Astrocyte (in vitro differentiated cells and primary cell): ENCODE measurements around the gene S100A3. TPM values are rescaled to one million over a fixed set of nuclear protein-coding genes. Genes with fewer than 3 reads are reported as not detected.
A peak's percentile ranks its signal among the peaks of the same experiment; 100 is the strongest.
"Not testable (repeated sequence)": the region's sequence is repeated elsewhere in the genome, so short reads cannot be mapped to it uniquely, and the experiment has no call there.

ENCODE experiments used
- DNase-seq: peaks from one replicate; pipeline ENCODE4 v3.0.0-alpha.2; 2010; ENCODE audit warnings: low read depth
- FAIRE-seq: peaks from 2 replicates; lab custom pipeline; 2011; peaks lifted over from hg19 to GRCh38; lab: Jason Lieb, UNC
- H2AFZ ChIP-seq: 2 replicates; pipeline ENCODE4 v1.6.0; 2012; ENCODE audit warnings: low read depth, low read length, inconsistent platforms
- H3K27ac ChIP-seq: 2 replicates; pipeline ENCODE4 v1.5.1; 2011; ENCODE audit warnings: low read depth, low read length, inconsistent platforms
- H3K27me3 ChIP-seq: 2 replicates; pipeline ENCODE4 v1.6.0; 2011; ENCODE audit warnings: low read length, inconsistent platforms; ENCODE audit not compliant: insufficient read depth
- H3K36me3 ChIP-seq: 2 replicates; pipeline ENCODE4 v1.5.1; 2011; ENCODE audit warnings: low read length, inconsistent platforms; ENCODE audit not compliant: insufficient read depth
- H3K4me1 ChIP-seq: 2 replicates; pipeline ENCODE4 v1.5.1; 2011; ENCODE audit warnings: low read length, inconsistent platforms; ENCODE audit not compliant: insufficient read depth
- H3K4me2 ChIP-seq: 2 replicates; pipeline ENCODE4 v1.6.0; 2012; ENCODE audit warnings: low read length, inconsistent platforms
- H3K4me3 ChIP-seq: 2 replicates; pipeline ENCODE4 v1.5.1; 2011; ENCODE audit warnings: low read depth, mild to moderate bottlenecking, low read length, inconsistent platforms; ENCODE audit not compliant: insufficient read depth
- H3K79me2 ChIP-seq: 2 replicates; pipeline ENCODE4 v1.6.0; 2012; ENCODE audit warnings: mild to moderate bottlenecking, low read length, inconsistent platforms; ENCODE audit not compliant: insufficient read depth
- H3K9ac ChIP-seq: 2 replicates; pipeline ENCODE4 v1.6.0; 2012; ENCODE audit warnings: mild to moderate bottlenecking, low read length, inconsistent platforms
- H3K9me3 ChIP-seq: 2 replicates; pipeline ENCODE4 v1.5.1; 2012; ENCODE audit warnings: low read depth, mild to moderate bottlenecking, low read length, inconsistent platforms; ENCODE audit not compliant: insufficient read depth
- H4K20me1 ChIP-seq: 2 replicates; pipeline ENCODE4 v1.6.0; 2012; ENCODE audit warnings: low read length, inconsistent platforms; ENCODE audit not compliant: insufficient read depth
- H3K27ac Mint-ChIP-seq: one replicate; pipeline ENCODE4 v1.8.0; 2021; ENCODE audit warnings: mild to moderate bottlenecking, mixed read lengths; ENCODE audit not compliant: unreplicated experiment
- H3K27me3 Mint-ChIP-seq: one replicate; pipeline ENCODE4 v1.8.0; 2021; ENCODE audit warnings: low read depth, mixed read lengths; ENCODE audit not compliant: unreplicated experiment
- H3K36me3 Mint-ChIP-seq: one replicate; pipeline ENCODE4 v1.8.0; 2021; ENCODE audit warnings: low read depth, mixed read lengths; ENCODE audit not compliant: unreplicated experiment
- H3K4me1 Mint-ChIP-seq: one replicate; pipeline ENCODE4 v1.8.0; 2021; ENCODE audit warnings: low read depth, mixed read lengths; ENCODE audit not compliant: unreplicated experiment
- H3K4me3 Mint-ChIP-seq: one replicate; pipeline ENCODE4 v1.8.0; 2021; ENCODE audit warnings: mild to moderate bottlenecking, moderate library complexity, mixed read lengths; ENCODE audit not compliant: unreplicated experiment
- H3K9me3 Mint-ChIP-seq: one replicate; pipeline ENCODE4 v1.8.0; 2021; ENCODE audit warnings: mild to moderate bottlenecking, mixed read lengths; ENCODE audit not compliant: unreplicated experiment
- EZH2 ChIP-seq: IDR thresholded peaks from 2 replicates; pipeline ENCODE4 v1.6.1; 2012; ENCODE audit warnings: mild to moderate bottlenecking, low read length, inconsistent platforms; ENCODE audit not compliant: insufficient read depth
- total RNA-seq: library from RNA; stranded (reverse); gene quantifications from 2 replicates; pipeline ENCODE4 v1.2.1, GENCODE V29; 2021
- TF ChIP-seq, protein P1 (sequence below): IDR thresholded peaks from 2 replicates; pipeline ENCODE4 v1.5.1; 2011; ENCODE audit warnings: low read depth, mild to moderate bottlenecking, inconsistent platforms, low read length, moderate library complexity; ENCODE audit not compliant: insufficient read depth

The S100A3 gene
- total RNA-seq, 1 donor from 2014 or later: 14.6 TPM

DNA sequence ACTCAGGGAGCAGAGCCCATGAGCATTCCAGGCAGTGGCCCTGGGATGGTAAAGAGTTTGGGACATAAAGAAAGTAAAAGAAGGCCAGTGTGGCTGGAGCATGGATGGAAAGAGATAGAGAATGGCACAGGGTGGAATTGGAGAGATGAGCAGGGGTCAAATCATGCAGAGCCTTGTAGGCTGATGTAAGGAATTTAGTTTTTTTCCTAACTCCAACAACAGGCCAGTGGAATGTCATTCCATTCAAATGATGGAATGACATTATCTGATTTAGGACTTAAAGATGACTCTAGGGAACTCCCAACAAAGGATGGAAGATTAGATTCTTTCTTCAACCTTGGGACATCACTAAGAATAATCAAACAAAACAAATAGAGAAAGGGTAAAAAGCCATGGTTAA is 29.4 kb upstream of the S100A3 start:
- peak overlapping the region; percentile 78 for H3K27ac Mint-ChIP-seq
- H3K36me3 ChIP-seq: no peaks in the 10 kb centered on the region
- H3K9me3 ChIP-seq: no peaks in the 10 kb centered on the region
- peaks cover 14% of the 10 kb centered on the region for H3K4me1 Mint-ChIP-seq
- FAIRE-seq: peak; percentile 84
- peak overlapping the region; percentile 58 for H3K4me3 Mint-ChIP-seq
- TF ChIP-seq, protein P1, sequence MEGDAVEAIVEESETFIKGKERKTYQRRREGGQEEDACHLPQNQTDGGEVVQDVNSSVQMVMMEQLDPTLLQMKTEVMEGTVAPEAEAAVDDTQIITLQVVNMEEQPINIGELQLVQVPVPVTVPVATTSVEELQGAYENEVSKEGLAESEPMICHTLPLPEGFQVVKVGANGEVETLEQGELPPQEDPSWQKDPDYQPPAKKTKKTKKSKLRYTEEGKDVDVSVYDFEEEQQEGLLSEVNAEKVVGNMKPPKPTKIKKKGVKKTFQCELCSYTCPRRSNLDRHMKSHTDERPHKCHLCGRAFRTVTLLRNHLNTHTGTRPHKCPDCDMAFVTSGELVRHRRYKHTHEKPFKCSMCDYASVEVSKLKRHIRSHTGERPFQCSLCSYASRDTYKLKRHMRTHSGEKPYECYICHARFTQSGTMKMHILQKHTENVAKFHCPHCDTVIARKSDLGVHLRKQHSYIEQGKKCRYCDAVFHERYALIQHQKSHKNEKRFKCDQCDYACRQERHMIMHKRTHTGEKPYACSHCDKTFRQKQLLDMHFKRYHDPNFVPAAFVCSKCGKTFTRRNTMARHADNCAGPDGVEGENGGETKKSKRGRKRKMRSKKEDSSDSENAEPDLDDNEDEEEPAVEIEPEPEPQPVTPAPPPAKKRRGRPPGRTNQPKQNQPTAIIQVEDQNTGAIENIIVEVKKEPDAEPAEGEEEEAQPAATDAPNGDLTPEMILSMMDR: no peak
- no peak for TF ChIP-seq EZH2
- H3K4me2 ChIP-seq: peak overlapping the region; percentile 9
- H3K4me3 ChIP-seq: no peak overlapping the region
- no peak overlapping the region for H3K9ac ChIP-seq
- H3K36me3 Mint-ChIP-seq: no peaks in the 10 kb centered on the region
- peaks cover 2% of the 10 kb centered on the region for H3K9me3 Mint-ChIP-seq
- H3K27me3 Mint-ChIP-seq: no peaks in the 10 kb centered on the region
- H3K79me2 ChIP-seq: no peaks in the 10 kb centered on the region
- no peak for DNase-seq
- no peak overlapping the region for H2AFZ ChIP-seq
- H3K4me1 ChIP-seq: peaks cover under 1% of the 10 kb centered on the region
- no peak overlapping the region for H3K27ac ChIP-seq
- no peaks in the 10 kb centered on the region for H4K20me1 ChIP-seq
- H3K27me3 ChIP-seq: no peaks in the 10 kb centered on the region

DNA sequence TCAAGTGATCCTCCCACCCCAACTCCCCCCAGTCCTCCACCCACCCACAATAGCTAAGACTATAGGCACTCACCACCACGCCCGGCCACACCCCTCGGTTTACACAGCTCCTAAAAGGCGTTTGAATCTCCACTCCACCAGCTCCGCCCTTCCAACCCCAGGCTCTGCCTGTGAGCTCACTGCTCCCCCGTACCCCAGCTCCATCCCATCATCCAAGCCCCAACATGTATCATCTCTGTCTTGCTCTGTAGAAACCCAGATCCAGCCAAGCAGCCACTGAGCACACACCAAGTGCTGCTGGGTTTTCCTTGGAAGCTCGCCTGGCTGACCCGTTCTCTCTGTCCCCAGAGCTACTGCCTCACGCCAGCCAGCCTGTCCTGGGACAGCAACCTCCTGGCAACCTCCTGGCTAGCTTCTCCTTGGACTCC is 28.6 kb upstream of the S100A3 start:
- peaks cover 2% of the 10 kb centered on the region for H3K9me3 Mint-ChIP-seq
- H2AFZ ChIP-seq: no peak overlapping the region
- no peak for FAIRE-seq
- no peaks in the 10 kb centered on the region for H3K36me3 Mint-ChIP-seq
- TF ChIP-seq, protein P1: no peak
- TF ChIP-seq EZH2: no peak
- DNase-seq: no peak
- H3K36me3 ChIP-seq: no peaks in the 10 kb centered on the region
- H3K4me1 ChIP-seq: peaks cover 9% of the 10 kb centered on the region
- H3K4me2 ChIP-seq: no peak overlapping the region
- H3K9ac ChIP-seq: no peak overlapping the region
- H3K4me1 Mint-ChIP-seq: peaks cover 22% of the 10 kb centered on the region
- peak overlapping the region; percentile 1 for H3K27ac Mint-ChIP-seq
- no peak overlapping the region for H3K4me3 ChIP-seq
- no peaks in the 10 kb centered on the region for H3K9me3 ChIP-seq
- no peaks in the 10 kb centered on the region for H3K27me3 Mint-ChIP-seq
- H3K79me2 ChIP-seq: no peaks in the 10 kb centered on the region
- no peaks in the 10 kb centered on the region for H4K20me1 ChIP-seq
- no peaks in the 10 kb centered on the region for H3K27me3 ChIP-seq
- H3K27ac ChIP-seq: no peak overlapping the region
- H3K4me3 Mint-ChIP-seq: no peak overlapping the region

DNA sequence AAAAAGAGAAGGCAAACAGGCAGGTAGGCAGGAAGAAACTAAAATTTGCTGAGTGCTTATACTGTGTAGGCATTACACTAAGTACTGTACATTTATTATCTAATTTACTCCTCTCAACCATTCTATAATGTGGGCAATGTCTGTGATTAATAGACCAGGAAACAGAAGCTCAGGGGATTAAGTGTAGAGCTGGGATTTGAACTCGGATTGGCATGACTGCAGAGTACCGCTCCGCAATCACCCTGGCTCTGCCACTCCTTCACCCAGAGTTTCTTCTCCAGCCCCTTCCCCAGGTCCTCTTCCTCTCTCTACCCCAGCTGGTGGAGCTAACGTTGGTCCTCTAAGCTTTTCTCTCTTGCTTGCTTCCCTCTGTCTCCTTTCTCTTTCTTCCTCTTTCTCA is 28.1 kb upstream of the S100A3 start:
- Histone ChIP-seq H3K27ac (no peak overlapping the region), H3K4me2 (no peak overlapping the region), H3K27me3 (no peaks in the 10 kb centered on the region), H3K4me1 (peaks cover 14% of the 10 kb centered on the region), H4K20me1 (no peaks in the 10 kb centered on the region), H3K79me2 (no peaks in the 10 kb centered on the region), H3K36me3 (no peaks in the 10 kb centered on the region), H3K9ac (no peak overlapping the region), H3K4me3 (no peak overlapping the region), H3K9me3 (no peaks in the 10 kb centered on the region), H2AFZ (no peak overlapping the region)
- FAIRE-seq (no peak), DNase-seq (no peak)
- no peaks in the 10 kb centered on the region for H3K36me3 Mint-ChIP-seq
- H3K27me3 Mint-ChIP-seq: no peaks in the 10 kb centered on the region
- H3K27ac Mint-ChIP-seq: no peak overlapping the region
- no peak for TF ChIP-seq EZH2
- TF ChIP-seq, protein P1: no peak
- H3K4me1 Mint-ChIP-seq: peaks cover 24% of the 10 kb centered on the region
- H3K9me3 Mint-ChIP-seq: peaks cover 2% of the 10 kb centered on the region
- no peak overlapping the region for H3K4me3 Mint-ChIP-seq

DNA sequence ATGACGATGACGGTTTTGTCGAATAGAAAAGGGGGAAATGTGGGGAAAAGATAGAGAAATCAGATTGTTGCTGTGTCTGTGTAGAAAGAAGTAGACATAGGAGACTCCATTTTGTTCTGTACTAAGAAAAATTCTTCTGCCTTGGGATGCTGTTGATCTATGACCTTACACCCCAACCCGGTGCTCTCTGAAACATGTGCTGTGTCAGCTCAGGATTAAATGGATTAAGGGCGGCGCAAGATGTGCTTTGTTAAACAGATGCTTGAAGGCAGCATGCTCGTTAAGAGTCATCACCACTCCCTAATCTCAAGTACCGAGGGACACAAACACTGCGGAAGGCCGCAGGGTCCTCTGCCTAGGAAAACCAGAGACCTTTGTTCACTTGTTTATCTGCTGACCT is 26.4 kb upstream of the S100A3 start:
- FAIRE-seq, H3K9me3 ChIP-seq, H3K4me3 Mint-ChIP-seq, H3K9ac ChIP-seq, DNase-seq, H3K27me3 Mint-ChIP-seq, H3K36me3 ChIP-seq, H4K20me1 ChIP-seq, H2AFZ ChIP-seq, H3K27me3 ChIP-seq, H3K27ac ChIP-seq, H3K9me3 Mint-ChIP-seq, H3K4me3 ChIP-seq, H3K27ac Mint-ChIP-seq, H3K36me3 Mint-ChIP-seq, H3K79me2 ChIP-seq, H3K4me2 ChIP-seq: not testable (repeated sequence)
- peaks cover 24% of the 10 kb centered on the region for H3K4me1 Mint-ChIP-seq
- peaks cover 21% of the 10 kb centered on the region for H3K4me1 ChIP-seq
